Smooth muscle cell (in vitro differentiated cells): ENCODE measurements around the gene AQP7. TPM values are rescaled to one million over a fixed set of nuclear protein-coding genes. Genes with fewer than 3 reads are reported as not detected.
A peak's percentile ranks its signal among the peaks of the same experiment; 100 is the strongest.
"Not testable (repeated sequence)": the region's sequence is repeated elsewhere in the genome, so short reads cannot be mapped to it uniquely, and the experiment has no call there.

Source experiments
- DNase-seq: peaks from one replicate; lab custom pipeline; 2025; ENCODE audit not compliant: unreplicated experiment; lab: John Stamatoyannopoulos, UW
- H2AFZ ChIP-seq: fragments of 200-600 bp; sonication (generic); 2 replicates; pipeline ENCODE4 v1.6.0; 2016; ENCODE audit warnings: antibody characterized with exemption, low read depth, mild to moderate bottlenecking
- H3F3A ChIP-seq: fragments of 200-600 bp; sonication (generic); 2 replicates; pipeline ENCODE4 v1.6.0; 2017; ENCODE audit warnings: antibody characterized with exemption, low read depth
- H3K27ac ChIP-seq: fragments of 200-600 bp; sonication (generic); 2 replicates; pipeline ENCODE4 v1.5.1; 2016; ENCODE audit warnings: low read depth, mild to moderate bottlenecking
- H3K27me3 ChIP-seq: fragments of 200-600 bp; sonication (generic); 2 replicates; pipeline ENCODE4 v1.6.1; 2016; ENCODE audit warnings: low read depth, mild to moderate bottlenecking
- H3K36me3 ChIP-seq: fragments of 200-600 bp; sonication (generic); 2 replicates; pipeline ENCODE4 v1.5.1; 2016; ENCODE audit warnings: low read depth
- H3K4me1 ChIP-seq: fragments of 200-600 bp; sonication (generic); 2 replicates; pipeline ENCODE4 v1.5.1; 2016; ENCODE audit warnings: low read depth
- H3K4me2 ChIP-seq: fragments of 200-600 bp; sonication (generic); 2 replicates; pipeline ENCODE4 v1.6.0; 2016; ENCODE audit warnings: mild to moderate bottlenecking
- H3K4me3 ChIP-seq: fragments of 200-600 bp; sonication (generic); 2 replicates; pipeline ENCODE4 v1.5.1; 2016; ENCODE audit warnings: mild to moderate bottlenecking
- H3K79me2 ChIP-seq: fragments of 200-600 bp; sonication (generic); 2 replicates; pipeline ENCODE4 v1.6.0; 2016; ENCODE audit warnings: low read depth, mild to moderate bottlenecking
- H3K9ac ChIP-seq: fragments of 200-600 bp; sonication (generic); 2 replicates; pipeline ENCODE4 v1.6.0; 2016; ENCODE audit warnings: low read depth
- H3K9me3 ChIP-seq: fragments of 200-600 bp; sonication (generic); replicated peaks from 2 replicates; pipeline ENCODE4 v1.5.1; 2016; ENCODE audit warnings: low read depth
- H4K20me1 ChIP-seq: fragments of 200-600 bp; sonication (generic); 2 replicates; pipeline ENCODE4 v1.6.0; 2016; ENCODE audit warnings: low read depth
- CTCF ChIP-seq: fragments of 200-600 bp; sonication (generic); IDR thresholded peaks from 2 replicates; pipeline ENCODE4 v1.5.1; 2017; ENCODE audit warnings: borderline replicate concordance, mild to moderate bottlenecking, antibody characterized with exemption; ENCODE audit not compliant: insufficient read depth, poor library complexity, severe bottlenecking
- WGBS: methylation state at CpG from one replicate; pipeline ENCODE4 v1.1.7; 2016; ENCODE audit warnings: low lambda C conversion rate; 5-methylcytosine and 5-hydroxymethylcytosine counted together
- polyA plus RNA-seq: library from polyadenylated mRNA; unstranded; fragments of >200 nt; fragmentation: Nextera tagmentation; extraction: Ambion mirVana; gene quantifications from 2 replicates; pipeline ENCODE4 v1.2.1, GENCODE V29; 2016
- total RNA-seq: library from RNA; depleted of rRNA; stranded (reverse); fragments of >200 nt; gene quantifications from 2 replicates; pipeline ENCODE4 v1.2.3, GENCODE V29; 2014

AQP7 gene
- total and polyA plus RNA-seq, 2 experiments from 2014 or later, result 0.45 to 0.76 TPM

- no peak for DNase-seq
- peaks cover 5% of the 10 kb centered on the region for H3F3A ChIP-seq
- 64% methylated on average over 6 of the region's 6 CpGs for WGBS
- H3K9ac ChIP-seq, result no peak overlapping the region
- H3K27ac ChIP-seq, result peak overlapping the region; percentile 55
- H3K4me1 ChIP-seq, result peaks cover 6% of the 10 kb centered on the region
- no peaks in the 10 kb centered on the region for H3K79me2 ChIP-seq
- peaks cover 8% of the 10 kb centered on the region for H3K36me3 ChIP-seq
- no peaks in the 10 kb centered on the region for H4K20me1 ChIP-seq
- no peaks in the 10 kb centered on the region for H3K9me3 ChIP-seq
- peak overlapping the region; percentile 32 for H2AFZ ChIP-seq
- peak overlapping the region; percentile 78 for H3K4me2 ChIP-seq
- H3K27me3 ChIP-seq, result no peaks in the 10 kb centered on the region
- peak overlapping the region; percentile 20 for H3K4me3 ChIP-seq
- TF ChIP-seq CTCF, result peak; percentile 89
Observed at GRCh38 chr9:33374634-33375237, 27.6 kb downstream of the AQP7 start.

- H3K27ac ChIP-seq, result no peak overlapping the region
- 87% methylated on average over 9 of the region's 9 CpGs for WGBS
- H4K20me1 ChIP-seq, result no peaks in the 10 kb centered on the region
- H3K27me3 ChIP-seq, result no peaks in the 10 kb centered on the region
- H3K79me2 ChIP-seq, result no peaks in the 10 kb centered on the region
- no peak overlapping the region for H3K9ac ChIP-seq
- no peak for TF ChIP-seq CTCF
- peaks cover 5% of the 10 kb centered on the region for H3F3A ChIP-seq
- H3K9me3 ChIP-seq, result no peaks in the 10 kb centered on the region
- H3K4me2 ChIP-seq, result no peak overlapping the region
- H2AFZ ChIP-seq, result no peak overlapping the region
- H3K4me3 ChIP-seq, result no peak overlapping the region
- DNase-seq, result no peak
- H3K36me3 ChIP-seq, result peaks cover 8% of the 10 kb centered on the region
- H3K4me1 ChIP-seq, result peaks cover 6% of the 10 kb centered on the region
Observed at GRCh38 chr9:33374190-33374589, 28.2 kb downstream of the AQP7 start.

GRCh38 chr9:33372900-33373299 lies 29.5 kb downstream of the AQP7 start:
- no peak overlapping the region for H3K27ac ChIP-seq
- H3F3A ChIP-seq, result peaks cover 5% of the 10 kb centered on the region
- H3K9me3 ChIP-seq, result no peaks in the 10 kb centered on the region
- no peaks in the 10 kb centered on the region for H3K79me2 ChIP-seq
- no peak for TF ChIP-seq CTCF
- peaks cover 6% of the 10 kb centered on the region for H3K4me1 ChIP-seq
- no peaks in the 10 kb centered on the region for H3K27me3 ChIP-seq
- no peaks in the 10 kb centered on the region for H4K20me1 ChIP-seq
- H3K4me2 ChIP-seq, result no peak overlapping the region
- WGBS, result 81% methylated on average over 4 of the region's 4 CpGs
- DNase-seq, result no peak
- H2AFZ ChIP-seq, result no peak overlapping the region
- H3K4me3 ChIP-seq, result no peak overlapping the region
- H3K9ac ChIP-seq, result no peak overlapping the region
- peaks cover 8% of the 10 kb centered on the region for H3K36me3 ChIP-seq

GRCh38 chr9:33366979-33367480 lies 35.3 kb downstream of the AQP7 start:
- Histone ChIP-seq H3K36me3 (peaks cover 12% of the 10 kb centered on the region), H3K4me1 (no peaks in the 10 kb centered on the region)
- no peak for TF ChIP-seq CTCF

GRCh38 chr9:33364814-33365213 lies 37.6 kb downstream of the AQP7 start:
- H3K27me3 ChIP-seq, H3K4me3 ChIP-seq, H3K9me3 ChIP-seq, H3K4me2 ChIP-seq, H4K20me1 ChIP-seq, H3K9ac ChIP-seq, H3K79me2 ChIP-seq, H3K36me3 ChIP-seq, H3F3A ChIP-seq, H3K4me1 ChIP-seq, DNase-seq, H3K27ac ChIP-seq, H2AFZ ChIP-seq: not testable (repeated sequence)
- WGBS, result 95% methylated on average over 4 of the region's 4 CpGs

More at GRCh38 chr9:33366979-33367480, 35.3 kb downstream of the AQP7 start:
- DNase-seq, result no peak
- H3K9me3 ChIP-seq, result no peaks in the 10 kb centered on the region
- H3K27ac ChIP-seq, result no peak overlapping the region
- no peak overlapping the region for H3K4me2 ChIP-seq
- no peaks in the 10 kb centered on the region for H3K27me3 ChIP-seq
- H3K79me2 ChIP-seq, result no peaks in the 10 kb centered on the region
- WGBS, result 98% methylated on average over 2 of the region's 2 CpGs
- no peak overlapping the region for H2AFZ ChIP-seq
- H3F3A ChIP-seq, result no peaks in the 10 kb centered on the region
- no peaks in the 10 kb centered on the region for H4K20me1 ChIP-seq
- H3K9ac ChIP-seq, result no peak overlapping the region
- H3K4me3 ChIP-seq, result no peak overlapping the region
